ENCODE data around the gene STRBP.

GRCh38 chr9:123310551-123311249 lies 42.3 kb upstream of the STRBP start:
- TF ChIP-seq CTCF (IDR thresholded peaks at IDR 0.05) = no peak
- no peak for TF ChIP-seq POLR2A (IDR thresholded peaks at IDR 0.05)
